Loucy (cell line): ENCODE data around the gene HEATR5A.

Experiments used
- EZH2phosphoT487 ChIP-seq: fragments of 200-600 bp; IDR thresholded peaks from 2 replicates; pipeline ENCODE4 v1.6.1; 2018; ENCODE audit warnings: antibody characterized with exemption, mild to moderate bottlenecking, moderate library complexity, borderline replicate concordance
- TF ChIP-seq, protein P1 (sequence below): fragments of 200-600 bp; sonication (generic); conservative IDR thresholded peaks from 2 replicates; pipeline ENCODE4 v1.5.1; 2014; ENCODE audit warnings: mild to moderate bottlenecking, antibody characterized with exemption, low read length

DNA sequence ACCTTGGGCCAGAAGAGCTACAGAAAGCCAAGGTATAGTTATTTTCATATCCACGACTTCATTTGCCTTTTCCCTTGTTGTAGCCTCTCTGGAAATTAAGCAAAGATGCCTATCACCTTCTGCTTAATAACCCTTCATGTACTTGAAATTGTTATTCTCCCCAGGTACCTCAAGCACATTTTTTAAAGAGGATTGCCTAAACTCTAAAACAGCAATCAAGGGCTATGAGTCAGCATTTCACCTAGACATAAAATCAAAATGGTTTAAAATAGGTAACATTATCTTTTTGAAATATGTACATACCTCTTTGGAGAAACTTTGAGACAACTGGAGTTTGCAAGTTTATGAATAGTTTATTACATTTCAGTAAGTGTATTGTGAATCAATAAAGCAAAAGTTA, 25.4 kb upstream of the HEATR5A start:
- TF ChIP-seq, protein P1, sequence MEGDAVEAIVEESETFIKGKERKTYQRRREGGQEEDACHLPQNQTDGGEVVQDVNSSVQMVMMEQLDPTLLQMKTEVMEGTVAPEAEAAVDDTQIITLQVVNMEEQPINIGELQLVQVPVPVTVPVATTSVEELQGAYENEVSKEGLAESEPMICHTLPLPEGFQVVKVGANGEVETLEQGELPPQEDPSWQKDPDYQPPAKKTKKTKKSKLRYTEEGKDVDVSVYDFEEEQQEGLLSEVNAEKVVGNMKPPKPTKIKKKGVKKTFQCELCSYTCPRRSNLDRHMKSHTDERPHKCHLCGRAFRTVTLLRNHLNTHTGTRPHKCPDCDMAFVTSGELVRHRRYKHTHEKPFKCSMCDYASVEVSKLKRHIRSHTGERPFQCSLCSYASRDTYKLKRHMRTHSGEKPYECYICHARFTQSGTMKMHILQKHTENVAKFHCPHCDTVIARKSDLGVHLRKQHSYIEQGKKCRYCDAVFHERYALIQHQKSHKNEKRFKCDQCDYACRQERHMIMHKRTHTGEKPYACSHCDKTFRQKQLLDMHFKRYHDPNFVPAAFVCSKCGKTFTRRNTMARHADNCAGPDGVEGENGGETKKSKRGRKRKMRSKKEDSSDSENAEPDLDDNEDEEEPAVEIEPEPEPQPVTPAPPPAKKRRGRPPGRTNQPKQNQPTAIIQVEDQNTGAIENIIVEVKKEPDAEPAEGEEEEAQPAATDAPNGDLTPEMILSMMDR, result no peak
- no peak for TF ChIP-seq EZH2phosphoT487
